Suprapubic skin (tissue), 3 donors: ENCODE results near the gene PGK2.

ENCODE experiments used
- EP300 ChIP-seq: sonication (generic); formaldehyde crosslinking; IDR thresholded peaks from one replicate; pipeline ENCODE4 v1.6.1; 2017; ENCODE audit warnings: antibody characterized with exemption
- TF ChIP-seq, protein P1 (sequence below), 2 donors: fragments of 200-600 bp in 1 of 2; fragments of 450-650 bp in 1 of 2; sonication (generic) in 1 of 2; IDR thresholded peaks; one replicate each; pipeline ENCODE4 v1.5.1; 2016 to 2019; ENCODE audit warnings: antibody characterized with exemption in 2 of 2, mild to moderate bottlenecking in 1 of 2, moderate library complexity in 1 of 2

DNA sequence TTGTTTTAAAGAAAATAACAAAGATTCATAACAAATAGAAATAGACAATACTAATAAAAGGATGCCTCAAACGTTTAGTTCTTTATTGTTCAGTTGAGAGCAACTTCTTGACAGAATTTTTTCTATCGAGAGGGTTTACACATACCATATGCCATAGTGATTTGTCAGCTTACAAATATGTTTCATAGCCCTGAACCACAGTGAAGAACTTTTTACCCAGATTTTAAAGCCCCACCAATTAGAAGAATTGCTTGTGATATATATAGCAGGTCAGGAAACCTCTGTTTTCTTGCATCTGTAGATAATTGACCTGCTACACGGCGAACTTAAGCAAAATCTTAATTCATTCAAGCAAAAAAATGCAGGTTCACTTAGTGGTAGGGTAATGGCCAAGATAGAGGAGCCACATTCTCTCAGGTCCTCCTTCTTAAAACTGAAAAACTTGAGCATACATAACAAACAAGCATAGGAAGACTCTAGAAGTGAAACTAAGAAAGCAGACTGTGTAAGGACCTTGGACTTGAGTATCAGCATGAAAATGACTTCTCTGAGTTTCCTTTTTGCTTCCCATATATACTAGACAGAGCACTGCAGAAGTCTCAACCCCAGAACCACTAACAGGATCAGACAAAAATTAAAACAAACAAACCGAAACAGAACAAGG is 39.8 kb upstream of the PGK2 start:
- TF ChIP-seq, protein P1, sequence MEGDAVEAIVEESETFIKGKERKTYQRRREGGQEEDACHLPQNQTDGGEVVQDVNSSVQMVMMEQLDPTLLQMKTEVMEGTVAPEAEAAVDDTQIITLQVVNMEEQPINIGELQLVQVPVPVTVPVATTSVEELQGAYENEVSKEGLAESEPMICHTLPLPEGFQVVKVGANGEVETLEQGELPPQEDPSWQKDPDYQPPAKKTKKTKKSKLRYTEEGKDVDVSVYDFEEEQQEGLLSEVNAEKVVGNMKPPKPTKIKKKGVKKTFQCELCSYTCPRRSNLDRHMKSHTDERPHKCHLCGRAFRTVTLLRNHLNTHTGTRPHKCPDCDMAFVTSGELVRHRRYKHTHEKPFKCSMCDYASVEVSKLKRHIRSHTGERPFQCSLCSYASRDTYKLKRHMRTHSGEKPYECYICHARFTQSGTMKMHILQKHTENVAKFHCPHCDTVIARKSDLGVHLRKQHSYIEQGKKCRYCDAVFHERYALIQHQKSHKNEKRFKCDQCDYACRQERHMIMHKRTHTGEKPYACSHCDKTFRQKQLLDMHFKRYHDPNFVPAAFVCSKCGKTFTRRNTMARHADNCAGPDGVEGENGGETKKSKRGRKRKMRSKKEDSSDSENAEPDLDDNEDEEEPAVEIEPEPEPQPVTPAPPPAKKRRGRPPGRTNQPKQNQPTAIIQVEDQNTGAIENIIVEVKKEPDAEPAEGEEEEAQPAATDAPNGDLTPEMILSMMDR (IDR thresholded peaks at IDR 0.05): no peak
- no peak for TF ChIP-seq EP300
